Activated T-cell treated with anti-CD3 and anti-CD28 coated beads, Interleukin-2, amount 50 U/mL, for 48 hours (primary cell): Measurements from ENCODE around the gene TJP2.

Experiments
- DNase-seq, 2 experiments: peaks; one replicate each; pipeline ENCODE4 v3.0.0-alpha.2; 2020

TJP2 gene

GRCh38 chr9:69173891-69174615, at the start of gene TJP2:
Gene TJP2, plus strand, starts transcription at chr9:69174277. Its CDS starts 96 bp downstream, at chr9:69174373.
- peak; percentile 67 to 71 for DNase-seq

- DNase-seq = no peak
These were observed 43.3 kb upstream of the TJP2 start for GRCh38 chr9:69130456-69131441.

- DNase-seq = no peak
These were observed 42.4 kb upstream of the TJP2 start for GRCh38 chr9:69131682-69132081.

- DNase-seq = no peak
These were observed 41.7 kb upstream of the TJP2 start for GRCh38 chr9:69132361-69132760.

- DNase-seq = no peak
These were observed 39.7 kb upstream of the TJP2 start for GRCh38 chr9:69134412-69134811.

- no peak for DNase-seq
These were observed 37.9 kb upstream of the TJP2 start for GRCh38 chr9:69136185-69136584.

DNA sequence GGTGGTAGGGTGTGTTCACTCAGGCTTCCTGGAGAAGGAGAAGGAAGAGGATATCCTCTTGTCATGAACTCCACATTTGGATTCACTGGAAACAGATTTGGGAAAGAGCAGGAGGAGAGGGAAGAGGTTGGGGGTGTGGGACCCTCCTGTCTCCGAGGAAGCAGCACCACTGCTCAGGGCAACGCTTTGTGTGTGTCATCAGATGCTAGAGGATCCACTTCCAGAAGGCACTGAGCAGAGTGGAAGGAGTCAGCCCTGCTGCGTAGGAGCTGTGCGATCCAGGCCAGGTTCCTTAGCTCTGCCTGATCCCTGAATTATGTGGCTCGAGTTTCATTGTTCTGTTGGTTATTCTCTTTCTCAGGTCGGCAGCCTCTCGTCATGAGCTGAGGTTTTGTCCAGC, 37.3 kb upstream of the TJP2 start:
- DNase-seq = no peak

GRCh38 chr9:69137311-69137710, 36.8 kb upstream of the TJP2 start:
- DNase-seq = no peak

GRCh38 chr9:69139596-69139995, 34.5 kb upstream of the TJP2 start:
- no peak for DNase-seq

GRCh38 chr9:69140123-69140735, 33.8 kb upstream of the TJP2 start:
- no peak for DNase-seq

- DNase-seq = no peak
These were observed 32.2 kb upstream of the TJP2 start for GRCh38 chr9:69141851-69142250.

DNA sequence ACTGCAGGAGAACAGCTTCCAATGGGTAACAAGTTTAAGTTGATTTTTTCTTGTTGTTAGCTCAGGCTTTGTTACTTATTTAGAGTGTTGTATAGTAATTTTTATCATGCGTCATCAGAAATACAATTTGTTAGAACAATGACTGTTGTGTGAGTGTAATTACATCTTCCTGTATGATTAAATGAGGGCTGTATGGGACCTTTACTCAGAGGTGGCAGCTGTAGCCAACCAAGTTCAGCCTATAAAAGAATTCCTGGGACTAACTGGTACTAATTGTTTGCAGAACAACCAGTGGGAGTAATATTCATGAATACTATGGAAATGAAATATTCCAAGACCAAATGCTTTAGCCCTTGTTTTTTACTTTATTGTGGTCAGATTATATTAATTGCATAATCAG, 30.8 kb upstream of the TJP2 start:
- no peak for DNase-seq

DNA sequence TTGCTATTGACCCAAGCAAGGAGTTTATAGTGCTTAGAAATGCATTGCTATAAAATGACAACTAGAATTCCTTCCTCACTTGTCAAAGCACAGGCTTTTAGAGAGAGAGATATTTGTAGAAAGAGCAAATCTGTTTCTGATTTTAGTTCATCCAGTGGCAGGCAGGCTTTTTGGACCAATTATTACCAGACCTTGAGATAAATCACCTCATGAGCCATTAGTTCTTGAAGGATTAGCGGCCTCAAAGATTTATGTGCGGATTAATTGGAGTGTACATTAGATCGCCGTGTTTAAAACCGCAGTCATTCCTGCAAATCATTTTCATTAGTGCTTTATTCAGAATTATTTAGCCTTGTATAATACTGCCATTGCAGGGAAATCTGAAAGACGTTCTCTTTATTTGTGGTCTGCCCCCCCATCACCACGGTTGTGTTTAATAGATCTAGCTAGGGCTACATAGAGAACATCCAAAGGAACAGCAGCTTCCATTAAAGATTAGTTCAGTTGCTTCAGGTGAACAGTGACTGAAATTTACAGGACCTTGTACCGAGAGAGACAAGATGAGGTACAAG, 28.8 kb upstream of the TJP2 start:
- DNase-seq = no peak

GRCh38 chr9:69147041-69147834, 26.8 kb upstream of the TJP2 start:
- no peak for DNase-seq

DNA sequence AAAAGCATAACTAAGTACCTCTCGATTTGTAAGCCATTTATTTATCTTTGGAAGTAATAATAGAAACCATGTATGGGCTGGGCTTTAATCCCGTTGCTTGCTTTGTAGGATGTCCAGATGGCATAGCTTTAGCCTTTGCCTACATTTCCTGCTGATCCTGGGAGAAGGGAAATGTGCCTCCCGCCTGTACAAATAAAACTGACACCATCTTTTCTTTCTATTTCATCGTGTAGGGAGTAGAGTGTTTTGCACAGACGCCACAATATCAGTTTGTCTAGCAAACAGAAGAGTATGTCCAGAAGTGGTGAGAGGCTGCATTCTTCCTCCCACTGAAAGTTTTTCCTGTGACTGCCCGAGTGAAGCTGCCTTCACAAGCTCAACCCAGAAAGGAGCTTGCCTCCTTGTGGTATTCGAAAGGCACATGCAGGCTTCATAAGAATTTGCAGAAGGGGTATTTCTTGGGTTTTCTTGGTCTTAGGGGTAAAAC, 24.7 kb upstream of the TJP2 start:
- no peak for DNase-seq

- DNase-seq = no peak
These were observed 22.6 kb upstream of the TJP2 start for GRCh38 chr9:69151506-69151905.

DNA sequence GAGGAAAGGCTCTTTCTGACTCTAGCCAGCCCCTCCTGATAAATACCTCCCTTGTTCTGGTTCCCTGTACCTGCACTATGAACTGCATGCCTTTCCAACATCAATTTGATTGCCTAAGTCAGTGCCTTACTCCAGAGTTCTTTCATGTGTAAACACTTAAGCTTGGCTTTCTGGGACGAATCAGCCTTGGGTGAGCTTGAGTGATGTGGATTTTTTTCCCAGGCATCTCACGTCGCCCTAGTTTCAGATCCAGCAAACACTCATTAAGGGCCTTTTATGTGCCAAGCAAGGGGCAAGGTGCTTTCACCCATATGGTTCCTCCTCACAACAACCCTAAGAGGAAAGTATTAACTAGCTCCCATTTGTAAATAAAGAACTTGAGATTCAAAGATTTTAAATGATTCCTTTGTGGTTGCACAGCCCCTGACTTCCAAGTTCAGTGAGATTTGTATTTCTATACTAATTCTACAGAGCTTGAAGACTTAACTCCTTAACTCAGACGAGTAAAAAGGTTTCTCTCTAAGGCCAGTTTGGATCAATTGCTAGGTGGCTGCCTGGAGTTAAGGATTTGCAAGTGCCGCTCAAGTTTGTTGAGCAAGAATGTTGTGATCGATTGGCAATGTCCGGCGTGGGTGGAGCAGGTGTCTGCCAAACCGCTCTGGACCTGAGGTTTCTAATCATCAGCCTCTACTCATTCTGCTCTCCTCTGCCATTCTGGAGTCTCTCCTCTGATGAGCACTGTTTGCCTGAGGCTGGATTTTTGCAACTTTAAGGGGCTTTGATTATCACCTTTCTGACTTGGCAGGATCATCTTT, 20.2 kb upstream of the TJP2 start:
- DNase-seq = no peak

DNA sequence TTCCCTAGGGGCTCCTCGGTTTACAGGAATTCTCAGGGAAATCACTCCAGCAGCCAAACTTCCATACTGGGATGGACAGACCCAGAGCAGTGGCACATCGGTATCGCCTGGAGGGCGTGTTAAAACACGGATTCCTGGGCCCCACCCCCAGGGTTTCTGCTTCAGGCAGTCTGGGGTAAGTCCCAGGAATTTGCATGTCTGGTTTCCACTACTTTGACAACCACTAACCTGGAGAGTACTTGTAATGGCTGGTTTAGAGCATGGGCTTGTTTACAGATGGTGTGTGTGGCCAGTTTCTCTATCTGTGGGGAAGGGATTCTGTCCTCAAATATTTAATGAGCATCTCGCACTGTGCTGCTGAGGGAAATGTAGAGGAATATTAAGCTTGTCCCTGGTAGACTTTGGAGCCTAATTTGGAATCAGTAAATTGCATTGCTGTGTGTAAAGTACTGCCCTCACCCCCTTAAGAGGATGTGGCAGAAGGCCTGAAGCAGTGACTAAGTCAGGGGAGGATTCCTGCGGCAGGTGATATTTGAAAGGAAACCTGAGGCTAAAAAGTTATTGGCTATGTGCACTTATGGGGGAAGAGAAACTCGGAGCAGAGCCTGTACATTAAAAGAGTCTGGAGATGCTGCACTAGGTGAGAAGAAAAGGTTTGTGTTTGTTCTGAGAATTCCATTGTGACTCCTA, 18.6 kb upstream of the TJP2 start:
- no peak for DNase-seq

DNA sequence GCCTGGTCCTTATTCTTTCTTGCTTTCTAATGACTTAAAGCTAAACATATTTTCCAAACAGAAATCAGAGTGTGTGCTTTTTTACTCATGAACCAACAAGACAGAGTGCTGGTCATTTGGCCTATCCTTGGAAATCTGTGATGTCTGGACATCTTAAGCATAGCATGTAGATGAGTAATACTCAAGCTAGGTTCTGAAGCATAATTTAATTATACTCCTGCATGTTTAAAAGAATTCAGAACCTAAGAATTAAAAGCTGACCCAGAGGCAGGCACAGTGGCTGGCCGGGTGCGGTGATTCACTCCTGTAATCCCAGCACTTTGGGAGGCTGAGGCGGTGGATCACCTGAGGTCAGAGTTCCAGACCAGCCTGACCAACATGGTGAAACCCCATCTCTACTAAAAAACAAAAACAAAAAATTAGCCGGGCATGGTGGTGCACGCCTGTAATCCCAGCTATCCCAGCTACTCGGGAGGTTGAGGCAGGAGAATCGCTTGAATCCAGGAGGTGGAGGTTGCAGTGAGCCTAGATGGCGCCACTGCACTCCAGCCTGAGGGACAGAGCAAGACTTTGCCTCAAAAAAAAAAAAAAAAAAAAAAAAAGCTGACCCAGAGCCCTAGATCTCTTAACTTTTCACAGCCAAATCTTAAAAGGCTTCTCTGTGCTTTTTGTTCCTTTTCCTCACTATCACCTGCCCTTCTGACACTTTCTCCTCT, 16.2 kb upstream of the TJP2 start:
- DNase-seq = peak in 1 of 2 experiments; percentile 44

- no peak for DNase-seq
These were observed 15.6 kb upstream of the TJP2 start for GRCh38 chr9:69158471-69158870.
